Stimulated activated CD4-positive, alpha-beta T cell treated with anti-CD3 and anti-CD28 coated beads, Interleukin-2, amount 100 ng/mL, for 24 hours (primary cell): Measurements from ENCODE around the gene FYTTD1.
"Not testable (repeated sequence)": the region's sequence is repeated elsewhere in the genome, so short reads cannot be mapped to it uniquely, and the experiment has no call there.

Source experiments
- DNase-seq, 2 donors: peaks; one replicate each; pipeline ENCODE4 v3.0.0-alpha.2; 2020

Gene FYTTD1

GRCh38 chr3:197749601-197750395, at the start of gene FYTTD1:
FYTTD1 (plus strand) TSS chr3:197749883; CDS start chr3:197749972, 89 bp downstream.
- peak; percentile 84 to 87 for DNase-seq

DNA sequence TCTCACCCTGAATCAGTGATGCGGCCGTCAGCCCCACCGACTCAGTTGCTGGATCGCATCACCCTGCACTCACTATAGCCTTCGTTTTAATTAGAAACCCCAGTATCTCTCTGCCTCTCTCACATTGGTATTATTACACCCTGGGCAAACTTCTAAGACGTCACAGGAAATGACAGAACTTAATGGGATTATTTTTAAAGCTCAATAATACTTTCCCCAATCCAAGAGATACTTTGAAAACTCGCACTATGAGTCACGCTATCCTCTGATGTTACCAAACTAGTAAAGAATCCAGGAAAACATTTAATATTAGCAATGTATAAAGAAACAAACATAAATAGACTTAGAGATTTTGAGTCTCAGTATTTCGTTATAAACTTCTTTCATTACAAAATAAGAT, 49.6 kb upstream of the FYTTD1 start:
- DNase-seq: no peak

DNA sequence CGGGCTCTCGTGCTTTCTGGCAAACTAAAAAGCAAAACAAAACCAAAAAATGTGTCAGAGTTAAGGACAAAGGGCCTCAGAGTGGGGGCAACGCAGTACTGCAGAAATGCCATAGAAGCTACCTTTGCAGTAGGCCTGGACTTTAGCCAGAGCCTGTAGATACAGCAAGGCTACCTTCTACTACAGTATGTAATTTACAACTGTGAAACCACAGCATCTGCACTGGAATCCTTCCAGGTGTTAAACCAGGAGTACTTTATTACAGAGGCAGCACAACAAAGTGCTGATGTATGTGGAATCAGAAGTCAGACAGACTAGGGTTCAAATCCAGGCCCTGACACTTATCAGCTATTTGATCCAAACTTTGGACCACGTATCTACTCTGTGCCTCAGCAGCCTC, 47.8 kb upstream of the FYTTD1 start:
- DNase-seq: no peak

GRCh38 chr3:197706658-197707057, 43.0 kb upstream of the FYTTD1 start:
- DNase-seq: no peak

DNA sequence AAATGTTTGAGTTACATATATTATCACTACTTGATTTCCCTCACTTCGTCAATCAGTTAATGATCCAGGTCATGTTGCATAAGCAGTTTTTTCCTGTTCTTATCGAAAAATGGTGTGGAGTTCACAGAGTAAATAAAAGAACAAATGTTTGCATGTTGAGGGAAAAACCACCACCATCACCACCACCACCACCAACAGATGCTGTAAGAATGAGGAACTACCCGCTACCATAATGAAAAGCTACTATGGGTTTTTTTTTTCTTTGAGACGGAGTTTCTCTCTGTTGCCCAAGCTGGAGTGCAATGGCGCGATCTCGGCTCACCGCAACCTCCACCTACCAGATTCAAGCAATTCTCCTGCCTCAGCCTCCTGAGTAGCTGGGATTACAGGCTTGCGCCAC, 40.5 kb upstream of the FYTTD1 start:
- DNase-seq: no peak

DNA sequence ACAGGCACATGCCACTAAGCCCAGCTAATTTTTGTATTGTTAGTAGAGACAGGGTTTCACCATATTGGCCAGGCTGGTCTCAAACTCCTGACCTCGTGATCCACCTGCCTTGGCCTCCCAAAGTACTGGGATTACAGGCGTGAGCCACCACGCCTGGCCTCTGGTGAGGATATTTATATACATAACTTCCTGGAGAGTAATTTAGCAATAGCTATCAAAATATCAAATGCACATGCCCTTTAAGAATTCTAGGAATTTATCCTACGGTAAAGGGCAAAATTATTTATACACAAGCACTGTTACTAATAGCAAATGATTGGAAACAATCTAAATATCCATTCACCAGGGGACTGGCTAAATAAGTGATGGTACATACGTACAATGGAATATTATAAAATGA, 38.7 kb upstream of the FYTTD1 start:
- not testable (repeated sequence) for DNase-seq

GRCh38 chr3:197711973-197712707, 37.5 kb upstream of the FYTTD1 start:
- peak; percentile 85 to 86 for DNase-seq

DNA sequence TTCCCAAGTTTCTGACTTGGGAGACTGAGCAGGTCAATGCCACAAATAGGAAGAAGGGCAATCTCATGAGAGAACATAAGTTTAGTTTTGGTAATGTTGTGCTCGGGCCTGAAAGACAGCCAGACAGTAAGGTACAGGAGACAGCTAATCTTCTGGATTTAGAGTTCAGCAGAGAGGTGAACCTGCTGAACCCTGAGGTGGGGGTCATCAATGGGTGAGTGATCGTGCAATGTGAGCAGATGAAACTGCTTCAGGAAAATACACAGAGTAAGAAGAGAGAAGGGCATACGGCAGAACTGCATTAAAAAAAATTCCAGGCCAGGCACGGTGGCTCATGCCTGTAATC, 36.2 kb upstream of the FYTTD1 start:
- DNase-seq: no peak

- DNase-seq: no peak
These were observed 35.4 kb upstream of the FYTTD1 start for GRCh38 chr3:197714251-197714650.

GRCh38 chr3:197718891-197719290, 30.8 kb upstream of the FYTTD1 start:
- DNase-seq: no peak

GRCh38 chr3:197720694-197721093, 29.0 kb upstream of the FYTTD1 start:
- DNase-seq: no peak

- DNase-seq: no peak
These were observed 26.9 kb upstream of the FYTTD1 start for GRCh38 chr3:197722734-197723133.

GRCh38 chr3:197727878-197728277, 21.8 kb upstream of the FYTTD1 start:
- DNase-seq: not testable (repeated sequence)

DNA sequence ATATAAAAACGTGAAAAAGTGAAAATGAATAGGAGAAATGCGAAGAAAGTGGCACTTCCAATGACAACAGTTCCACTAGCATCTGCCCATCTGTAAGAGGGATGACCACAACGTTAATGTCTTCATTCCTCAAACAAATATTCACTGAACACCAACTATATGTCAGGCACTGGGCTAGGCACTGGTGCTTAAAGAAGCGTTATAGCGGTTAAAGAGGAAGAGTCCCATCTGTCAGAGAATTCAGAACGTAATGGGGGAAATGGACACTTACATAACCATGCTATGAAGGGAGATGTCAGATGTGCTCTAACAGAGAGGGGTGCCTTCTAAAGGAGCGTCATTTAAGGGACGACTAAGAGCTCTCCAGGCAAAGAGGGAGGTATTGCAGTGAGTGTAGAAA, 21.2 kb upstream of the FYTTD1 start:
- no peak for DNase-seq

DNA sequence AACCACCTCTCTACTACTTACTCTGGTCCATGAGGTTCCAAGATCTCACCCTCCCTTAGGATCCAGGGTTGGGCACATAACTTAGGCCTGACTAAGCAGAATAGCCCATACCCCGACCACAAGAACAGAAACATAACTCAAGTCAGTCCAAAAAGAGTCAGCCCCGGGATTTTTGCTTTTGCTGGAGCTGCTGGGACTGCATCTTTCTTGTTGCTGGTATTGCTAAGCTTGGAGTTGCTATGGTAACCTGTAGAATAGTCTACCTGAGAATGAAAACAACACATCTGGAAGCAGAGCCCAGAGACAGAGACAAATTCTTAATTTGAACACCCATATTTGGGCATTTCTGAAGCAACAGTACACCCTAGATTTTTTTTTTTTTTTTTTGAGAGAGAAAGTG, 19.5 kb upstream of the FYTTD1 start:
- DNase-seq: no peak

- not testable (repeated sequence) for DNase-seq
These were observed 18.9 kb upstream of the FYTTD1 start for GRCh38 chr3:197730770-197731169.

DNA sequence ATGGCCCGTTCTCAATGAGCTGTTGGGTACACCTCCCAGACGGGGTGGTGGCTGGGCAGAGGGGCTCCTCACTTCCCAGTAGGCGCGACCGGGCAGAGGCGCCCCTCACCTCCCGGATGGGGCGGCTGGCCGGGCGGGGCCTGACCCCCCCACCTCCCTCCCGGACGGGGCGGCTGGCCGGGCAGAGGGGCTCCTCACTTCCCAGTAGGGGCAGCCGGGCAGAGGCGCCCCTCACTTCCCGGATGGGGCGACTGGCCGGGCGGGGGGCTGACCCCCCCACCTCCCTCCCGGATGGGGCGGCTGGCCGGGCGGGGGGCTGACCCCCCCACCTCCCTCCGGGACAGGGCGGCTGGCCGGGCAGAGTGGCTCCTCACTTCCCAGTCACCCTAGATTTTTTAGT, 18.2 kb upstream of the FYTTD1 start:
- not testable (repeated sequence) for DNase-seq

GRCh38 chr3:197733042-197733441, 16.6 kb upstream of the FYTTD1 start:
- DNase-seq: no peak

GRCh38 chr3:197734667-197735318, 14.9 kb upstream of the FYTTD1 start:
- no peak for DNase-seq

DNA sequence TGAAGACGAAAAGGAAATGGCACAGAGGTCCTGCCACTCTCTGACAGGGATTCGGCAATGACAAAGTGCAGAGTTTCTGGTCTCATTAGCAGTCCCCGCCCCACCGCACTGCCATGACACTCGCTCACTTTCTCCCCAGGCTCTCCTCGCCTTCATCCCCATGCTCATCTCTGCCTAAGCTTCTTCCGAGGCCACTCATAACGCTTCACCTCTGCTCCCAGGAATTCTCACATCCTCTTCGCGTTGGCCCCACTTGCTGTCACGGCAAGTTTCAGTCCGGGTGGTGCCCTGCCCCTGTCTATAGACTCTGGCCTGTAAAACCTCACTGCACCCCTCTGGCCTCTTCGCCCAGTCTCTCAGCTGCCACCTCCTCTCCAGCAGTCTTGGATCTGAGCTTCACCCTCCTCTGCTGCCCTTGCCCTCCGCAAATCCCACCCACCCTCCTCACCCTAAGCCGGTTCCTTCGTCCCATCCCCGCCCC, 13.6 kb upstream of the FYTTD1 start:
- peak; percentile 62 to 66 for DNase-seq

- DNase-seq: peak; percentile 93 to 94
These were observed 13.0 kb upstream of the FYTTD1 start, which contains the start of gene RUBCN for GRCh38 chr3:197736491-197737318. RUBCN (minus strand) TSS chr3:197736904; CDS start chr3:197736719, 185 bp downstream.

GRCh38 chr3:197737319-197737649, 12.4 kb upstream of the FYTTD1 start:
- DNase-seq: no peak
